Duodenal mucosa (tissue), 2 donors: ENCODE measurements around the gene STAG1.
"Not testable (repeated sequence)": the region's sequence is repeated elsewhere in the genome, so short reads cannot be mapped to it uniquely, and the experiment has no call there.

Experiments
- H3K27ac ChIP-seq: one replicate; pipeline ENCODE4 v1.7.0; 2013; ENCODE audit warnings: low read depth, low read length
- H3K27me3 ChIP-seq, 2 donors: one replicate each; pipeline ENCODE4 v1.7.0; 2013; ENCODE audit warnings: low read length in 2 of 2, control low read depth in 1 of 2; ENCODE audit not compliant: insufficient read depth in 2 of 2, control insufficient read depth in 1 of 2
- H3K36me3 ChIP-seq, 2 donors: one replicate each; pipeline ENCODE4 v1.7.0; 2013; ENCODE audit warnings: low read length in 2 of 2, control low read depth in 1 of 2; ENCODE audit not compliant: insufficient read depth in 2 of 2, control insufficient read depth in 1 of 2
- H3K4me1 ChIP-seq, 2 donors: one replicate each; pipeline ENCODE4 v1.7.0; 2013; ENCODE audit warnings: low read length in 2 of 2, control low read depth in 1 of 2; ENCODE audit not compliant: insufficient read depth in 2 of 2, control insufficient read depth in 1 of 2
- H3K4me3 ChIP-seq, 2 donors: one replicate each; pipeline ENCODE4 v1.7.0; 2013; ENCODE audit warnings: low read length in 2 of 2, low read depth in 1 of 2
- H3K9ac ChIP-seq, 2 donors: one replicate each; pipeline ENCODE4 v1.7.0; 2013; ENCODE audit warnings: low read length in 2 of 2, low read depth in 1 of 2
- H3K9me3 ChIP-seq, 2 donors: one replicate each; pipeline ENCODE4 v1.7.0; 2013; ENCODE audit warnings: low read length in 2 of 2, control low read depth in 1 of 2; ENCODE audit not compliant: control insufficient read depth in 1 of 2

The STAG1 gene

GRCh38 chr3:136617969-136618525, 134.1 kb downstream of the STAG1 start:
- H3K27me3 ChIP-seq, H3K9me3 ChIP-seq, H3K4me3 ChIP-seq, H3K27ac ChIP-seq, H3K36me3 ChIP-seq, H3K4me1 ChIP-seq, H3K9ac ChIP-seq: not testable (repeated sequence)

GRCh38 chr3:136617198-136617597, 135.0 kb downstream of the STAG1 start:
- Histone ChIP-seq H3K36me3 (peaks cover 0 to 5% of the 10 kb centered on the region in 2 donors), H3K4me3 (no peak overlapping the region), H3K27ac (no peak overlapping the region), H3K9me3 (no peaks in the 10 kb centered on the region), H3K27me3 (no peaks in the 10 kb centered on the region), H3K9ac (no peak overlapping the region), H3K4me1 (peaks cover 0 to 3% of the 10 kb centered on the region in 2 donors)

DNA sequence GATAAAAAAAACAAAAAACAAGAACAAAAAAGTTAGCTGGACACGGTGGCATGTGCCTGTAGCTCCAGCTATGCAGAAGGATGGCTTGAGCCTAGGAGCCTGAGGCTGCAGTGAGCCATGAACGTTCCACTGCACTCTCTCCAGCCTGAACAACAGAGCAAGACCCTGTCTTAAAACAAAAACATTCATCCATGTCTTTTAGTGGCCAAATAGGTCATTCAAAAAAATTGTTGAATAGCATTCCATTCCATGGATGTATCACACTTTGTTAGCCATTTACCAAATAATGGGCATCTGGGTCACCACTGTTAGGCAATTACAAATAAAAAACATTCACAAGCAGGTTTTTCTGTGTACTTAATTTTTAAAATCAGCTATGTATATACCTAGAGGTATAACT, 139.7 kb downstream of the STAG1 start:
- Histone ChIP-seq H3K27ac (no peak overlapping the region), H3K9me3 (no peaks in the 10 kb centered on the region), H3K4me1 (no peaks in the 10 kb centered on the region), H3K27me3 (no peaks in the 10 kb centered on the region), H3K4me3 (no peak overlapping the region), H3K9ac (no peak overlapping the region), H3K36me3 (peaks cover 0 to 8% of the 10 kb centered on the region in 2 donors)

GRCh38 chr3:136606990-136607389, 145.2 kb downstream of the STAG1 start:
- H3K27ac ChIP-seq = no peak overlapping the region
- peaks cover 0 to 5% of the 10 kb centered on the region in 2 donors for H3K4me1 ChIP-seq
- H3K9me3 ChIP-seq = no peaks in the 10 kb centered on the region
- no peak overlapping the region for H3K4me3 ChIP-seq
- peaks cover 0 to 8% of the 10 kb centered on the region in 2 donors for H3K36me3 ChIP-seq
- no peak overlapping the region for H3K9ac ChIP-seq
- no peaks in the 10 kb centered on the region for H3K27me3 ChIP-seq

DNA sequence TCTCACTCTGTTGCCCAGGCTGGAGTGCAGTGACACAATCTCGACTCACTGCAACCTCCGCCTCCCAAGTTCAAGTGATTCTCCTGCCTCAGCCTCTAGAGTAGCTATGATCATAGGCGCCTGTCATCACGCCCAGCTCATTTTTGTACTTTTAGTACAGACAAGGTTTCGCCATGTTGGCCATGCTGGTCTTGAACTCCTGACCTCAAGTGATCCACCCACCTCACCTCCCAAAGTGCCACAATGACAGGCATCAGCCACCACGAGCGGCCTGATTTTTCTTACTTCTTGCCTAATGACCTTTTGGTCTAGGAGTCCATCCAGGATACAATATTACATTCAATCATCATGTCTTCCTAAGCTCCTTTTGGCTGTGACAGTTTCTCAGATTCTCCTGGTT, 146.0 kb downstream of the STAG1 start:
- not testable (repeated sequence) for H3K9me3 ChIP-seq, H3K4me1 ChIP-seq, H3K4me3 ChIP-seq, H3K27ac ChIP-seq, H3K9ac ChIP-seq, H3K27me3 ChIP-seq
- peaks cover 0 to 11% of the 10 kb centered on the region in 2 donors for H3K36me3 ChIP-seq

DNA sequence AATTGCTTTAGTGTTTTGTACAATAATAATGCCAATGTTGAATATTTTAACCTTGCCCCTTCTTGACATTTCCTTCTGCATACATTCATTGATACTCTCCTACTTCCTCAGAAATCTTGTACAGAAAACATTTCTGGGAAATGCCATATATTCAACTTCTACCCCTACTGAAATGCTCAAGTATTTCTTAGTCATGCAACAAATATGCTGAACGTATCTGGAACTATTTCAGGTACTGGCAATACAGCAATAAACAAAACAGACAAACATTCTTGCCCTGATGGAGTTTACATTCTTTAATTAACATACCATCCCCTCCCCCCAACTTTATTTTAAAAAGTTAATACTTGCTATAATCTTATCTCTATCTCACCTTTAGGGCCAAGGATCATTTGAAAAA, 147.2 kb downstream of the STAG1 start:
- Histone ChIP-seq H3K4me3 (no peak overlapping the region), H3K27ac (no peak overlapping the region), H3K4me1 (peaks cover 0 to 5% of the 10 kb centered on the region in 2 donors), H3K27me3 (no peaks in the 10 kb centered on the region), H3K9me3 (no peaks in the 10 kb centered on the region), H3K9ac (no peak overlapping the region), H3K36me3 (peaks cover 0 to 12% of the 10 kb centered on the region in 2 donors)

DNA sequence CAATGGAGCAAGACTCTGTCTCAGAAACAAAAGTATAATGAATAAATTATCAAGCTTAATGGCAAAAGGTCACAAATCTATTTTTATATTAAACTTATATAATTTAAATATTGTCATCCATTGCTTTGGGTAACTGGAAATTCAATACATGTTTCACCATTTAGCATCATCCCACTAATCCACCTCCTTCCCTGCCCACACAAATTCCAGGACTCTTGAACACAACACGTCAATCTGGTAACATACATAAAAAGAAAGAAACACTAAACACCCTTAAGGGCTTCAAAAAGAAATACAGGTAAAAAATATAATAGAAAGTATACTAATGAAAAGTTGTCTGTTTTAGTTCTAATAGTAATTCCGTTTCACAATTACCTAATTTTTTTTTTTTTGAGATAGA, 149.4 kb downstream of the STAG1 start:
- peaks cover 0 to 5% of the 10 kb centered on the region in 2 donors for H3K4me1 ChIP-seq
- no peak overlapping the region for H3K4me3 ChIP-seq
- H3K36me3 ChIP-seq = peaks cover 0 to 4% of the 10 kb centered on the region in 2 donors
- H3K9me3 ChIP-seq = no peaks in the 10 kb centered on the region
- no peak overlapping the region for H3K9ac ChIP-seq
- H3K27ac ChIP-seq = no peak overlapping the region
- H3K27me3 ChIP-seq = no peaks in the 10 kb centered on the region

- Histone ChIP-seq H3K9me3 (no peaks in the 10 kb centered on the region), H3K4me1 (no peaks in the 10 kb centered on the region), H3K4me3 (no peak overlapping the region), H3K27me3 (no peaks in the 10 kb centered on the region), H3K36me3 (no peaks in the 10 kb centered on the region), H3K9ac (no peak overlapping the region), H3K27ac (no peak overlapping the region)
Observed at GRCh38 chr3:136595913-136596697, 156.1 kb downstream of the STAG1 start.

GRCh38 chr3:136586580-136586979, 165.6 kb downstream of the STAG1 start:
- Histone ChIP-seq H3K4me1 (no peaks in the 10 kb centered on the region), H3K27ac (no peak overlapping the region), H3K27me3 (no peaks in the 10 kb centered on the region), H3K36me3 (peaks cover 0 to 5% of the 10 kb centered on the region in 2 donors), H3K9me3 (no peaks in the 10 kb centered on the region), H3K4me3 (no peak overlapping the region), H3K9ac (no peak overlapping the region)

DNA sequence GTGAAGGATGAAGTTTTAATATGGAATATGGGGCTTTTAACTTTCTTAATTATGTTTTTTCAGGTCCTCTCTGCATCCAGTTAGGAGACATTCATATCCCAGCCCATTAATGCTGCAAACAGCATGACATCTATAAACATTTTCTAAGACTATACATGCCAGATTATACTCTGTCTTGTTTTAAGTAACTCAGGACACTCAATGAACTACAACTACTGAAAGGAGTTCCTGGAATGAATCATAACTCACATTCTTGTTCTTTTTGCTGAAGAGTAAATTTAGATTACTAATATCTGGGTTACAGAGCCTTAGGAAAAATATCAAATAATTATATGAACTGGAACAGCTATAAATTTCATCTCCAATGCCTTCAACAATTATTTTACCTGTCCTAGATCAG, 167.4 kb downstream of the STAG1 start:
- H3K36me3 ChIP-seq = peaks cover 0 to 5% of the 10 kb centered on the region in 2 donors
- H3K27ac ChIP-seq = no peak overlapping the region
- H3K4me3 ChIP-seq = no peak overlapping the region
- no peak overlapping the region for H3K9ac ChIP-seq
- no peaks in the 10 kb centered on the region for H3K27me3 ChIP-seq
- H3K9me3 ChIP-seq = no peaks in the 10 kb centered on the region
- no peaks in the 10 kb centered on the region for H3K4me1 ChIP-seq
